Neural progenitor cell (in vitro differentiated cells): ENCODE data around the gene ERO1B. TPM values are rescaled to one million over a fixed set of nuclear protein-coding genes. Genes with fewer than 3 reads are reported as not detected.

ENCODE experiments used
- DNase-seq: peaks from one replicate; pipeline ENCODE4 v3.0.0-alpha.2; 2016; ENCODE audit warnings: low spot score
- H2AFZ ChIP-seq: fragments of 200-600 bp; sonication (generic); replicated peaks from 2 replicates; pipeline ENCODE4 v1.6.1; 2016; ENCODE audit warnings: antibody characterized with exemption
- H3F3A ChIP-seq: fragments of 200-600 bp; sonication (generic); 2 replicates; pipeline ENCODE4 v1.6.1; 2016; ENCODE audit warnings: antibody characterized with exemption, low read depth
- H3K27ac ChIP-seq: fragments of 200-600 bp; sonication (generic); 2 replicates; pipeline ENCODE4 v1.5.1; 2016; ENCODE audit warnings: mild to moderate bottlenecking
- H3K27me3 ChIP-seq: fragments of 200-600 bp; sonication (generic); 2 replicates; pipeline ENCODE4 v1.6.1; 2016; ENCODE audit warnings: mild to moderate bottlenecking, moderate library complexity
- H3K36me3 ChIP-seq: fragments of 200-600 bp; sonication (generic); 2 replicates; pipeline ENCODE4 v1.5.1; 2016
- H3K4me1 ChIP-seq: fragments of 200-600 bp; sonication (generic); 2 replicates; pipeline ENCODE4 v1.6.1; 2016; ENCODE audit warnings: mixed run types
- H3K4me2 ChIP-seq: fragments of 200-600 bp; sonication (generic); 2 replicates; pipeline ENCODE4 v1.6.1; 2016
- H3K4me3 ChIP-seq: fragments of 200-600 bp; sonication (generic); 2 replicates; pipeline ENCODE4 v1.5.1; 2016
- H3K79me2 ChIP-seq: fragments of 200-600 bp; sonication (generic); 2 replicates; pipeline ENCODE4 v1.6.1; 2016; ENCODE audit warnings: low read depth
- H3K9ac ChIP-seq: fragments of 200-600 bp; sonication (generic); 2 replicates; pipeline ENCODE4 v1.6.1; 2016
- H3K9me3 ChIP-seq: fragments of 200-600 bp; sonication (generic); 2 replicates; pipeline ENCODE4 v1.5.1; 2016; ENCODE audit warnings: low read depth
- H4K20me1 ChIP-seq: fragments of 200-600 bp; sonication (generic); 2 replicates; pipeline ENCODE4 v1.6.1; 2016; ENCODE audit warnings: low read depth
- H3K27ac Mint-ChIP-seq: 3 replicates; pipeline ENCODE4 v1.8.0; 2021; ENCODE audit warnings: mixed read lengths
- H3K27me3 Mint-ChIP-seq: 2 replicates; pipeline ENCODE4 v1.8.0; 2022; ENCODE audit warnings: low read depth, mild to moderate bottlenecking, inconsistent platforms, moderate library complexity, mixed read lengths; ENCODE audit not compliant: insufficient read depth
- H3K36me3 Mint-ChIP-seq: 3 replicates; pipeline ENCODE4 v1.8.0; 2021; ENCODE audit warnings: mixed read lengths
- H3K4me1 Mint-ChIP-seq: 3 replicates; pipeline ENCODE4 v1.8.0; 2021; ENCODE audit warnings: mixed read lengths
- H3K4me3 Mint-ChIP-seq: 3 replicates; pipeline ENCODE4 v1.8.0; 2021; ENCODE audit warnings: mild to moderate bottlenecking, moderate library complexity, mixed read lengths
- H3K9me3 Mint-ChIP-seq: 3 replicates; pipeline ENCODE4 v1.8.0; 2020; ENCODE audit warnings: mixed read lengths
- CTCF ChIP-seq: fragments of 200-600 bp; sonication (generic); IDR thresholded peaks from 2 replicates; pipeline ENCODE4 v1.5.1; 2017; ENCODE audit warnings: antibody characterized with exemption, mild to moderate bottlenecking
- EZH2 ChIP-seq: fragments of 200-600 bp; sonication (generic); IDR thresholded peaks from 2 replicates; pipeline ENCODE4 v1.6.1; 2017; ENCODE audit warnings: antibody characterized with exemption, mild to moderate bottlenecking, moderate library complexity
- EZH2phosphoT487 ChIP-seq: fragments of 200-600 bp; sonication (generic); IDR thresholded peaks from 2 replicates; pipeline ENCODE4 v1.6.1; 2017; ENCODE audit warnings: antibody characterized with exemption
- small RNA-seq: library from RNA; depleted of rRNA; stranded (forward); fragments of <200 nt; gene quantifications from one replicate; pipeline ENCODE3, GENCODE V24; 2015
- total RNA-seq: library from RNA; depleted of rRNA; stranded (reverse); fragments of >200 nt; gene quantifications from 2 replicates; pipeline ENCODE4 v1.2.3, GENCODE V29; 2015; ENCODE audit warnings: low replicate concordance

Gene ERO1B
- total RNA-seq, 1 donor from 2014 or later, result 6.7 TPM

- no peaks in the 10 kb centered on the region for H4K20me1 ChIP-seq
- H3K4me3 ChIP-seq, result no peak overlapping the region
- no peaks in the 10 kb centered on the region for H3K4me1 Mint-ChIP-seq
- H2AFZ ChIP-seq, result no peak overlapping the region
- no peak overlapping the region for H3K27ac ChIP-seq
- H3K27me3 ChIP-seq, result no peaks in the 10 kb centered on the region
- H3K27ac Mint-ChIP-seq, result no peak overlapping the region
- H3K9me3 Mint-ChIP-seq, result peaks cover 24% of the 10 kb centered on the region
- DNase-seq, result no peak
- H3K9me3 ChIP-seq, result no peaks in the 10 kb centered on the region
- H3K9ac ChIP-seq, result no peak overlapping the region
- no peaks in the 10 kb centered on the region for H3K79me2 ChIP-seq
- H3K36me3 ChIP-seq, result no peaks in the 10 kb centered on the region
- H3K27me3 Mint-ChIP-seq, result peaks cover 5% of the 10 kb centered on the region
- no peaks in the 10 kb centered on the region for H3K4me1 ChIP-seq
- H3K4me2 ChIP-seq, result no peak overlapping the region
- peaks cover 29% of the 10 kb centered on the region for H3K36me3 Mint-ChIP-seq
- H3F3A ChIP-seq, result no peaks in the 10 kb centered on the region
- no peak overlapping the region for H3K4me3 Mint-ChIP-seq
- TF ChIP-seq EZH2phosphoT487 (no peak), EZH2 (no peak), CTCF (no peak)
Measured at GRCh38 chr1:236166041-236166440, 115.7 kb downstream of the ERO1B start.

Small RNA genes within 50 kb of the gene (small RNA-seq; reads per million reads assigned to genes)
- gene RNU2-70P, result 3.1 reads per million, percentile 92 among the genes with 10 or more reads in this experiment

Other genes starting within 250 kb of the ERO1B start
- gene NID1, start 216.9 kb downstream of the ERO1B start, total RNA-seq, result 32.5 and 42.7 TPM in 2 replicates
- gene GPR137B, start 139.4 kb downstream of the ERO1B start, total RNA-seq, result 4.3 and 4.5 TPM in 2 replicates
- gene EDARADD, start 112.3 kb upstream of the ERO1B start, total RNA-seq, result 1.4 and 1.7 TPM in 2 replicates
- gene LGALS8, start 242.0 kb upstream of the ERO1B start, total RNA-seq, result 17.4 and 28.1 TPM in 2 replicates